Subcutaneous abdominal adipose tissue (tissue), 5 donors: ENCODE measurements around the gene LMO3.

ENCODE experiments used
- H3K27ac ChIP-seq: one replicate; pipeline ENCODE4 v1.7.0; 2013; ENCODE audit warnings: low read depth, mild to moderate bottlenecking, inconsistent platforms, low read length, moderate library complexity
- H3K27me3 ChIP-seq, 5 donors: one replicate each; pipeline ENCODE4 v1.7.0; 2013; ENCODE audit warnings: low read length in 5 of 5, inconsistent platforms in 1 of 5; ENCODE audit not compliant: control insufficient read depth in 5 of 5, insufficient read depth in 4 of 5
- H3K36me3 ChIP-seq, 5 donors: one replicate each; pipeline ENCODE4 v1.7.0; 2013; ENCODE audit warnings: low read length in 5 of 5; ENCODE audit not compliant: control insufficient read depth in 5 of 5, insufficient read depth in 5 of 5
- H3K4me1 ChIP-seq, 5 donors: one replicate each; pipeline ENCODE4 v1.7.0; 2013; ENCODE audit warnings: low read length in 5 of 5, mild to moderate bottlenecking in 3 of 5, moderate library complexity in 1 of 5; ENCODE audit not compliant: control insufficient read depth in 5 of 5, insufficient read depth in 5 of 5
- H3K4me3 ChIP-seq, 5 donors: one replicate each; pipeline ENCODE4 v1.7.0; 2013; ENCODE audit warnings: low read length in 5 of 5, low read depth in 1 of 5
- H3K9ac ChIP-seq, 5 donors: one replicate each; pipeline ENCODE4 v1.7.0; 2013; ENCODE audit warnings: low read length in 5 of 5, mild to moderate bottlenecking in 4 of 5, moderate library complexity in 3 of 5
- H3K9me3 ChIP-seq, 5 donors: one replicate each; pipeline ENCODE4 v1.7.0; 2013; ENCODE audit warnings: low read length in 5 of 5; ENCODE audit not compliant: control insufficient read depth in 5 of 5
- donor health status: healthy.
- donor health status: healthy.
- donor health status: healthy.
- donor health status: healthy.
- donor health status: healthy.

The LMO3 gene

DNA sequence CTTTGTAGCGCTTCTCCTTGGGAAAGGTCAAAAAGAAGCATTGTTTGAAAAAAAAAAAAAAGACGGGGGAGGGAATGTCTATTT lies at the start of gene LMO3:
Gene LMO3, minus strand, starts transcription at position 46 of the 84 bp plus-strand sequence. CDS start 5,302 bp downstream, outside the sequence.
- peaks cover 0 to 62% (median 32%) of the 10 kb centered on the region in 5 donors for H3K4me1 ChIP-seq
- peak within 1 kb of the TSS; percentile 48 to 78 (median 69) for H3K9ac ChIP-seq
- H3K27me3 ChIP-seq, result peaks cover 0 to 2% (median 0%) of the 10 kb centered on the region in 5 donors
- no peaks in the 10 kb centered on the region for H3K36me3 ChIP-seq
- peak within 1 kb of the TSS; percentile 49 for H3K27ac ChIP-seq
- H3K4me3 ChIP-seq, result peak within 1 kb of the TSS; percentile 68 to 95 (median 88)
- no peaks in the 10 kb centered on the region for H3K9me3 ChIP-seq

- H3K9ac ChIP-seq, result no peak overlapping the region
- no peak overlapping the region for H3K27ac ChIP-seq
- H3K27me3 ChIP-seq, result no peaks in the 10 kb centered on the region
- H3K9me3 ChIP-seq, result peaks cover 0 to 4% (median 0%) of the 10 kb centered on the region in 5 donors
- H3K4me1 ChIP-seq, result no peaks in the 10 kb centered on the region
- H3K36me3 ChIP-seq, result no peaks in the 10 kb centered on the region
- no peak overlapping the region for H3K4me3 ChIP-seq
Measured at GRCh38 chr12:16636435-16637055, 30.6 kb upstream of the LMO3 start.

DNA sequence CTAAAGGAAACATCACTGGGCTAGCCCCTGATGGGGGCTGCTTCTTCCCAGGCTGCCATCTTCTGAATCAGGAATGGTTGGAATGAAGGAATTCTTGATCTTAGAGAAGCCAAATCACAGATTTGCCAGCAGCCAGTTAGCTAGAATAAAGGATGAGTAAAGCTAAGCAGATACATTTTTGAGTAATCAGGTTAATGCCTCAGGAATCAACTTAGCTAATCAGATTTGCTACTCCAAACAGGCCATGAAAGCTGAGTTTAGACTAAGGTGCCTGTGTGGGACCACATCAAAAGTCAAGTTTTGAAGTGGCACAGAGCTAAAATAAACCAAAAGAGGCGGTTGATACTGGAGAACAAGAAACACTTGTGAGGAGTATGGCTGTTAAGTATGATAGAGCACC lies 28.8 kb upstream of the LMO3 start:
- no peak overlapping the region for H3K27ac ChIP-seq
- no peak overlapping the region for H3K4me3 ChIP-seq
- no peaks in the 10 kb centered on the region for H3K4me1 ChIP-seq
- no peaks in the 10 kb centered on the region for H3K27me3 ChIP-seq
- no peak overlapping the region for H3K9ac ChIP-seq
- H3K9me3 ChIP-seq, result no peaks in the 10 kb centered on the region
- no peaks in the 10 kb centered on the region for H3K36me3 ChIP-seq

GRCh38 chr12:16626991-16627390 lies 21.0 kb upstream of the LMO3 start:
- no peaks in the 10 kb centered on the region for H3K4me1 ChIP-seq
- no peaks in the 10 kb centered on the region for H3K27me3 ChIP-seq
- no peaks in the 10 kb centered on the region for H3K36me3 ChIP-seq
- H3K4me3 ChIP-seq, result no peak overlapping the region
- no peaks in the 10 kb centered on the region for H3K9me3 ChIP-seq
- no peak overlapping the region for H3K9ac ChIP-seq
- no peak overlapping the region for H3K27ac ChIP-seq

DNA sequence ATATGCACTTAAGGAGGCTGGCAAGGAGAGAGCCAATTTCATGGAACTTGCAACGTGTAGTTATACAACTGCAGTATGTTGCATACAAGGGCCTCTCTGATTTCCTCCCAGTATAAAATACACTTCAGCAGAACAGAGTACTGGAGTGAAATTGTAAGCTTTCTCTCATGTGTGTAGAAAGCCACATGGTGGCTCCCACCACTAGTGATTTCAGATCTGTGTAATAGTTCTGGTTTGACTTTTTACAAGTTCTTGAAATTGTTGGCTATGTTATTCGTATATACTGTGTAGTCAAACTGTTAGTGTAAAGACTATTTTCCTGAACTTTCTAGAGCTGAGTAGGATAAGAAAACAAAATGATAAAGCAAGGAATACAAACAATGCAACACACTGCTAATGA lies 16.4 kb upstream of the LMO3 start:
- Histone ChIP-seq H3K4me3 (no peak overlapping the region), H3K9me3 (peaks cover 0 to 6% (median 5%) of the 10 kb centered on the region in 5 donors), H3K9ac (no peak overlapping the region), H3K4me1 (no peaks in the 10 kb centered on the region), H3K27ac (no peak overlapping the region), H3K36me3 (no peaks in the 10 kb centered on the region), H3K27me3 (no peaks in the 10 kb centered on the region)

DNA sequence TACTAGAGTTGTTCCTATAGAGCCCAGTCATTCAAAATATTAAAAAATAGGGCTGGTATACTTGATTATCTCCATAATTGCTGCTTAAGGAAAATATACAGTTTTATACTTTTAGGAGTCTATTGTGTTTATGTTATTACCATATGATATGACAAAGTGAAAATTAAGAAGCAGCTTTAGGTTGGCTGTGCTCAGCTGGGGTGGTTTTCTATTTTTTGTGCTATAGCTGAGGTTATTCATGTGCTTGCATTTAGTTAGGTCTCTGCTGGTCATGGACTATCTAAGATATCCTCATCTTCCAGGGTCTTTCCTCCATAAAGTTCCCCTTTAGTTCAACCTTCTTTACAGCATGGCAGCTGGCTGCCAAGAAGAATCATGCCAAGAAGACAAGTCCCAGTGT lies 13.6 kb upstream of the LMO3 start:
- no peaks in the 10 kb centered on the region for H3K36me3 ChIP-seq
- no peak overlapping the region for H3K9ac ChIP-seq
- no peak overlapping the region for H3K4me3 ChIP-seq
- H3K27ac ChIP-seq, result no peak overlapping the region
- H3K4me1 ChIP-seq, result no peaks in the 10 kb centered on the region
- no peaks in the 10 kb centered on the region for H3K27me3 ChIP-seq
- H3K9me3 ChIP-seq, result peaks cover 0 to 6% (median 5%) of the 10 kb centered on the region in 5 donors

DNA sequence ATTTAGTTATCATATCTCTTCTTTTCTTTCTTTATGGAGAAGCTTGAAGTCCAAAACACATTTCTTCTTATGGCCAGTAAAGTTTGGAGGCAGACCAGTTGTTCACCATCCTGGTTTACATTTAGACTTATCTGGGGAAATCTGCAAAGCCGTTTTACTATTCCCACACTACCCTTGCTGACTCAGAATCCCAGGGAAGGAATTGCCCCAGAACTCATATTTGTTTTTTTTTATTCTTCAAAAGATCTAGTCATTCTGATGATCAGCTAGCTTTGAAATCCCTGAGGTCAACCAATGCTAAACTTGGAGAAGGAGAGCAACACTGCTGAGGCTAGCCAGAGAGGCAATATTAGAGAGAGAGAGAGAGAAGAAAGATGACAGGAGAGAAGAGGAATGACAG lies 12.3 kb upstream of the LMO3 start:
- H3K9ac ChIP-seq, result no peak overlapping the region
- H3K4me1 ChIP-seq, result peaks cover 0 to under 1% (median 0%) of the 10 kb centered on the region in 5 donors
- peaks cover 0 to 6% (median 5%) of the 10 kb centered on the region in 5 donors for H3K9me3 ChIP-seq
- no peaks in the 10 kb centered on the region for H3K27me3 ChIP-seq
- no peak overlapping the region for H3K4me3 ChIP-seq
- H3K27ac ChIP-seq, result no peak overlapping the region
- H3K36me3 ChIP-seq, result no peaks in the 10 kb centered on the region

GRCh38 chr12:16613199-16613598 lies 7.2 kb upstream of the LMO3 start:
- Histone ChIP-seq H3K36me3 (no peaks in the 10 kb centered on the region), H3K9me3 (no peaks in the 10 kb centered on the region), H3K4me3 (peak overlapping the region in 1 of 5 donors; percentile 59), H3K9ac (no peak overlapping the region), H3K27me3 (no peaks in the 10 kb centered on the region), H3K4me1 (peaks cover 0 to 38% (median 11%) of the 10 kb centered on the region in 5 donors), H3K27ac (peak overlapping the region; percentile 83)

GRCh38 chr12:16612647-16613046 lies 6.7 kb upstream of the LMO3 start:
- peak overlapping the region in 1 of 5 donors; percentile 48 for H3K9ac ChIP-seq

DNA sequence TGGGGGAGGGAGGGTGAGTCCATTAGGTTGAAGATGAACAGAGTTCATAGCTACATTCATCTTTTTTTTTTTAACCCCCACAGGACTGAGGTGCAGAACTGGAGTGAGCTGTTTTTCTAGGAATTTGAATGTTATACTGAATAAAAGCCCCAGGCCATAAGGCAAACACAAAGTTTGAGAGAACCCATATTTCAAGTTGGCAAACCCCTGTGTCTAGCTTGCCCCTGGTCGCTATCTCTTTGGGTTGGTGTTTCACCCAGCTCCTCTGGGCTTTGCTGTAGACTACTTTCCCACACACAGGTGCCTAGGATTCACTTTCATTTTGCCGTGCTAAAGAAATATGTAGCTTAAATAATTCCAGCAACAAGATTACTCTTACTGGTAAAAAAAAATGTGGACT lies 5.2 kb upstream of the LMO3 start:
- peak overlapping the region in 2 of 5 donors; percentile 16 to 48 for H3K9ac ChIP-seq

More at GRCh38 chr12:16612647-16613046, 6.7 kb upstream of the LMO3 start:
- H3K27me3 ChIP-seq, result no peaks in the 10 kb centered on the region
- no peaks in the 10 kb centered on the region for H3K9me3 ChIP-seq
- peaks cover 0 to 42% (median 11%) of the 10 kb centered on the region in 5 donors for H3K4me1 ChIP-seq
- H3K27ac ChIP-seq, result peak overlapping the region; percentile 83
- H3K36me3 ChIP-seq, result no peaks in the 10 kb centered on the region
- peak overlapping the region in 2 of 5 donors; percentile 24 to 59 for H3K4me3 ChIP-seq

More for the DNA sequence above, 5.2 kb upstream of the LMO3 start:
- H3K9me3 ChIP-seq, result no peaks in the 10 kb centered on the region
- H3K27ac ChIP-seq, result peak overlapping the region; percentile 83
- peak overlapping the region in 4 of 5 donors; percentile 8 to 59 (median 48) for H3K4me3 ChIP-seq
- H3K36me3 ChIP-seq, result no peaks in the 10 kb centered on the region
- no peaks in the 10 kb centered on the region for H3K27me3 ChIP-seq
- peaks cover 0 to 53% (median 18%) of the 10 kb centered on the region in 5 donors for H3K4me1 ChIP-seq
